Measurements from ENCODE around the gene EVL.

The EVL gene

GRCh38 chr14:100107236-100107635, 42.0 kb downstream of the EVL start:
- in situ Hi-C loops (cut with HindIII; ENCODE audit: low sequenced_read_pairs) = no loop called here

- in situ Hi-C loops (cut with HindIII; ENCODE audit: low sequenced_read_pairs) = no loop called here
Observed at GRCh38 chr14:100108042-100108825, 43.0 kb downstream of the EVL start.

GRCh38 chr14:100108840-100109593, 43.8 kb downstream of the EVL start:
- in situ Hi-C loops (cut with HindIII; ENCODE audit: low sequenced_read_pairs) = no loop called here

GRCh38 chr14:100109594-100109955, 44.4 kb downstream of the EVL start:
- in situ Hi-C loops (cut with HindIII; ENCODE audit: low sequenced_read_pairs) = no loop called here

GRCh38 chr14:100110816-100111215, 45.6 kb downstream of the EVL start:
- in situ Hi-C loops (cut with HindIII; ENCODE audit: low sequenced_read_pairs) = no loop called here

- in situ Hi-C loops (cut with HindIII; ENCODE audit: low sequenced_read_pairs) = no loop called here
Observed at GRCh38 chr14:100111931-100112704, 46.9 kb downstream of the EVL start.

GRCh38 chr14:100114109-100114765, 49.0 kb downstream of the EVL start:
- in situ Hi-C loops (cut with HindIII; ENCODE audit: low sequenced_read_pairs) = no loop called here

GRCh38 chr14:100115236-100115635, 50.0 kb downstream of the EVL start:
- in situ Hi-C loops (cut with HindIII; ENCODE audit: low sequenced_read_pairs) = no loop called here

GRCh38 chr14:100115726-100116125, 50.5 kb downstream of the EVL start:
- in situ Hi-C loops (cut with HindIII; ENCODE audit: low sequenced_read_pairs) = no loop called here

- in situ Hi-C loops (cut with HindIII; ENCODE audit: low sequenced_read_pairs) = no loop called here
Observed at GRCh38 chr14:100116134-100116533, 50.9 kb downstream of the EVL start.

- in situ Hi-C loops (cut with HindIII; ENCODE audit: low sequenced_read_pairs) = no loop called here
Observed at GRCh38 chr14:100117026-100117425, 51.8 kb downstream of the EVL start.

- in situ Hi-C loops (cut with HindIII; ENCODE audit: low sequenced_read_pairs) = no loop called here
Observed at GRCh38 chr14:100117633-100118395, 52.6 kb downstream of the EVL start.

GRCh38 chr14:100118396-100119011, 53.3 kb downstream of the EVL start:
- in situ Hi-C loops (cut with HindIII; ENCODE audit: low sequenced_read_pairs) = no loop called here

GRCh38 chr14:100119251-100119650, 54.0 kb downstream of the EVL start:
- in situ Hi-C loops (cut with HindIII; ENCODE audit: low sequenced_read_pairs) = no loop called here

- in situ Hi-C loops (cut with HindIII; ENCODE audit: low sequenced_read_pairs) = no loop called here
Observed at GRCh38 chr14:100120522-100121269, 55.5 kb downstream of the EVL start.

- in situ Hi-C loops (cut with HindIII; ENCODE audit: low sequenced_read_pairs) = no loop called here
Observed at GRCh38 chr14:100121643-100122480, 56.6 kb downstream of the EVL start.

GRCh38 chr14:100122481-100123223, 57.4 kb downstream of the EVL start:
- in situ Hi-C loops (cut with HindIII; ENCODE audit: low sequenced_read_pairs) = no loop called here

GRCh38 chr14:100123618-100124017, 58.4 kb downstream of the EVL start:
- in situ Hi-C loops (cut with HindIII; ENCODE audit: low sequenced_read_pairs) = no loop called here
